Smooth muscle cell (in vitro differentiated cells): ENCODE data around the gene SETDB2. TPM values are rescaled to one million over a fixed set of nuclear protein-coding genes. Genes with fewer than 3 reads are reported as not detected.

Source experiments
- DNase-seq: peaks from one replicate; lab custom pipeline; 2025; ENCODE audit not compliant: unreplicated experiment; lab: John Stamatoyannopoulos, UW
- H2AFZ ChIP-seq: fragments of 200-600 bp; sonication (generic); 2 replicates; pipeline ENCODE4 v1.6.0; 2016; ENCODE audit warnings: antibody characterized with exemption, low read depth, mild to moderate bottlenecking
- H3F3A ChIP-seq: fragments of 200-600 bp; sonication (generic); 2 replicates; pipeline ENCODE4 v1.6.0; 2017; ENCODE audit warnings: antibody characterized with exemption, low read depth
- H3K27ac ChIP-seq: fragments of 200-600 bp; sonication (generic); 2 replicates; pipeline ENCODE4 v1.5.1; 2016; ENCODE audit warnings: low read depth, mild to moderate bottlenecking
- H3K27me3 ChIP-seq: fragments of 200-600 bp; sonication (generic); 2 replicates; pipeline ENCODE4 v1.6.1; 2016; ENCODE audit warnings: low read depth, mild to moderate bottlenecking
- H3K36me3 ChIP-seq: fragments of 200-600 bp; sonication (generic); 2 replicates; pipeline ENCODE4 v1.5.1; 2016; ENCODE audit warnings: low read depth
- H3K4me1 ChIP-seq: fragments of 200-600 bp; sonication (generic); 2 replicates; pipeline ENCODE4 v1.5.1; 2016; ENCODE audit warnings: low read depth
- H3K4me2 ChIP-seq: fragments of 200-600 bp; sonication (generic); 2 replicates; pipeline ENCODE4 v1.6.0; 2016; ENCODE audit warnings: mild to moderate bottlenecking
- H3K4me3 ChIP-seq: fragments of 200-600 bp; sonication (generic); 2 replicates; pipeline ENCODE4 v1.5.1; 2016; ENCODE audit warnings: mild to moderate bottlenecking
- H3K79me2 ChIP-seq: fragments of 200-600 bp; sonication (generic); 2 replicates; pipeline ENCODE4 v1.6.0; 2016; ENCODE audit warnings: low read depth, mild to moderate bottlenecking
- H3K9ac ChIP-seq: fragments of 200-600 bp; sonication (generic); 2 replicates; pipeline ENCODE4 v1.6.0; 2016; ENCODE audit warnings: low read depth
- H3K9me3 ChIP-seq: fragments of 200-600 bp; sonication (generic); replicated peaks from 2 replicates; pipeline ENCODE4 v1.5.1; 2016; ENCODE audit warnings: low read depth
- H4K20me1 ChIP-seq: fragments of 200-600 bp; sonication (generic); 2 replicates; pipeline ENCODE4 v1.6.0; 2016; ENCODE audit warnings: low read depth
- WGBS: methylation state at CpG from one replicate; pipeline ENCODE4 v1.1.7; 2016; ENCODE audit warnings: low lambda C conversion rate; 5-methylcytosine and 5-hydroxymethylcytosine counted together
- polyA plus RNA-seq: library from polyadenylated mRNA; unstranded; fragments of >200 nt; fragmentation: Nextera tagmentation; extraction: Ambion mirVana; gene quantifications from 2 replicates; pipeline ENCODE4 v1.2.1, GENCODE V29; 2016
- total RNA-seq: library from RNA; depleted of rRNA; stranded (reverse); fragments of >200 nt; gene quantifications from 2 replicates; pipeline ENCODE4 v1.2.3, GENCODE V29; 2014
- TF ChIP-seq, protein P1 (sequence below): fragments of 200-600 bp; sonication (generic); IDR thresholded peaks from 2 replicates; pipeline ENCODE4 v1.5.1; 2017; ENCODE audit warnings: borderline replicate concordance, mild to moderate bottlenecking, antibody characterized with exemption; ENCODE audit not compliant: insufficient read depth, poor library complexity, severe bottlenecking

Gene SETDB2
- total and polyA plus RNA-seq, 2 experiments from 2014 or later, result 3.5 to 4.9 TPM

DNA sequence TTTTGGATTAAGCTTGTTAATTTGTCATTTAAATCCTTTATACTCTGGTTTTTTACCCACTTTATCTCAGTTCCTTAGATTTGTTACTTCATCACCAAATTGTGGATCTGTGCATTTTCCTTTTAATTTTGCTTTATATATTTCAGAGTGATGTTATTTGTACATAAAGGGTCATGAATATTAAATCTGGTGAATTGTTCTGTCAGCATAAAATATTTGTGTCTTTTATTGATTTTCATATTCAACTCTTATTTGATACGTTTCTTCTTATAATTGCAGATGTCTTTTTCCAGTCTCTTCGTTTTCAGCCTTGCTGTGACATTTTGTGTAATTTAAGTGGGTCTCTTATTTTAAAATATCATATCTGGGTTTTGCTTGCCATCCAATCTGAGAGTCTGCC, 4.7 kb downstream of the SETDB2 start:
- H3K9ac ChIP-seq, result no peak overlapping the region
- no peak for DNase-seq
- H3K4me2 ChIP-seq, result no peak overlapping the region
- TF ChIP-seq, protein P1, sequence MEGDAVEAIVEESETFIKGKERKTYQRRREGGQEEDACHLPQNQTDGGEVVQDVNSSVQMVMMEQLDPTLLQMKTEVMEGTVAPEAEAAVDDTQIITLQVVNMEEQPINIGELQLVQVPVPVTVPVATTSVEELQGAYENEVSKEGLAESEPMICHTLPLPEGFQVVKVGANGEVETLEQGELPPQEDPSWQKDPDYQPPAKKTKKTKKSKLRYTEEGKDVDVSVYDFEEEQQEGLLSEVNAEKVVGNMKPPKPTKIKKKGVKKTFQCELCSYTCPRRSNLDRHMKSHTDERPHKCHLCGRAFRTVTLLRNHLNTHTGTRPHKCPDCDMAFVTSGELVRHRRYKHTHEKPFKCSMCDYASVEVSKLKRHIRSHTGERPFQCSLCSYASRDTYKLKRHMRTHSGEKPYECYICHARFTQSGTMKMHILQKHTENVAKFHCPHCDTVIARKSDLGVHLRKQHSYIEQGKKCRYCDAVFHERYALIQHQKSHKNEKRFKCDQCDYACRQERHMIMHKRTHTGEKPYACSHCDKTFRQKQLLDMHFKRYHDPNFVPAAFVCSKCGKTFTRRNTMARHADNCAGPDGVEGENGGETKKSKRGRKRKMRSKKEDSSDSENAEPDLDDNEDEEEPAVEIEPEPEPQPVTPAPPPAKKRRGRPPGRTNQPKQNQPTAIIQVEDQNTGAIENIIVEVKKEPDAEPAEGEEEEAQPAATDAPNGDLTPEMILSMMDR, result no peak
- H3K27me3 ChIP-seq, result no peaks in the 10 kb centered on the region
- peaks cover 27% of the 10 kb centered on the region for H3K79me2 ChIP-seq
- no peak overlapping the region for H3K27ac ChIP-seq
- H3K4me3 ChIP-seq, result no peak overlapping the region
- no peaks in the 10 kb centered on the region for H4K20me1 ChIP-seq
- H3K36me3 ChIP-seq, result no peaks in the 10 kb centered on the region
- WGBS, result 96% methylated on average over 2 of the region's 2 CpGs
- H3K4me1 ChIP-seq, result peaks cover 4% of the 10 kb centered on the region
- H3K9me3 ChIP-seq, result no peaks in the 10 kb centered on the region
- peaks cover 4% of the 10 kb centered on the region for H3F3A ChIP-seq
- no peak overlapping the region for H2AFZ ChIP-seq

- H3F3A ChIP-seq, result no peaks in the 10 kb centered on the region
- 90% methylated on average over 3 of the region's 3 CpGs for WGBS
- no peak for DNase-seq
- H3K27ac ChIP-seq, result no peak overlapping the region
- no peak overlapping the region for H3K4me3 ChIP-seq
- H3K9me3 ChIP-seq, result no peaks in the 10 kb centered on the region
- TF ChIP-seq, protein P1, result no peak
- H3K27me3 ChIP-seq, result no peaks in the 10 kb centered on the region
- peaks cover 27% of the 10 kb centered on the region for H3K79me2 ChIP-seq
- H3K9ac ChIP-seq, result no peak overlapping the region
- H3K4me1 ChIP-seq, result peaks cover under 1% of the 10 kb centered on the region
- no peak overlapping the region for H2AFZ ChIP-seq
- no peak overlapping the region for H3K4me2 ChIP-seq
- H4K20me1 ChIP-seq, result no peaks in the 10 kb centered on the region
- H3K36me3 ChIP-seq, result no peaks in the 10 kb centered on the region
Measured at GRCh38 chr13:49450105-49450819, 6.2 kb downstream of the SETDB2 start.

GRCh38 chr13:49452725-49453457, 8.8 kb downstream of the SETDB2 start:
- Histone ChIP-seq H3K79me2 (peaks cover 6% of the 10 kb centered on the region), H3F3A (no peaks in the 10 kb centered on the region), H3K4me2 (no peak overlapping the region), H2AFZ (no peak overlapping the region), H3K36me3 (no peaks in the 10 kb centered on the region), H3K4me1 (no peaks in the 10 kb centered on the region), H4K20me1 (no peaks in the 10 kb centered on the region), H3K9me3 (no peaks in the 10 kb centered on the region), H3K27ac (no peak overlapping the region), H3K27me3 (no peaks in the 10 kb centered on the region), H3K9ac (no peak overlapping the region), H3K4me3 (no peak overlapping the region)
- DNase-seq, result no peak
- WGBS, result 95% methylated on average over 8 of the region's 8 CpGs
- TF ChIP-seq, protein P1, result no peak

DNA sequence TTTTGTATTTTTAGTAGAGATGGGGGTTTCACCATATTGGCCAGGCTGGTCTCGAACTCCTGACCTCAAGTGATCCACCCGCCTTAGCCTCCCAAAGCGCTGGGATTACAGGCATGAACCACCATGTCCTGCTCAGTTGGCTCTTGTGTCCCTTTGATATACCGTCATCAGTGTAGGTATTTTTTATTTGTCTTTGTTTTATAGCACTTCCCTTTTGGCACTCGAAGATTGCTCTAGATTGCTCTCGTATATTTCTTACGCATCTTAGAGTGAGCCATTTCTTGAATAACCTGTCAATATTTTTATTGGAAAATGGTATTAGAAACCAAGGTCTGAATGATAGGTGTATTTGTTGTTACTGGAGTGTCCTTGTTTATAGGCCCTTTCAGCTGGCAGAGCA, 9.4 kb downstream of the SETDB2 start:
- no peak for DNase-seq
- H3F3A ChIP-seq, result no peaks in the 10 kb centered on the region
- no peak overlapping the region for H3K27ac ChIP-seq

More for the DNA sequence above, 9.4 kb downstream of the SETDB2 start:
- no peak overlapping the region for H3K4me3 ChIP-seq
- WGBS, result 98% methylated on average over 7 of the region's 7 CpGs
- TF ChIP-seq, protein P1, result no peak
- H2AFZ ChIP-seq, result no peak overlapping the region
- H3K4me2 ChIP-seq, result no peak overlapping the region
- no peak overlapping the region for H3K9ac ChIP-seq
- H3K27me3 ChIP-seq, result no peaks in the 10 kb centered on the region
- H4K20me1 ChIP-seq, result no peaks in the 10 kb centered on the region
- H3K36me3 ChIP-seq, result no peaks in the 10 kb centered on the region
- H3K9me3 ChIP-seq, result no peaks in the 10 kb centered on the region
- no peaks in the 10 kb centered on the region for H3K4me1 ChIP-seq
- H3K79me2 ChIP-seq, result peaks cover 3% of the 10 kb centered on the region
